ENCODE data around the gene SFMBT2. TPM values are rescaled to one million over a fixed set of nuclear protein-coding genes. Genes with fewer than 3 reads are reported as not detected.

Gene SFMBT2
- total and polyA plus RNA-seq, 10 of the 15 experiments (the other 5 are each of a cell fraction or from before 2014, with no cell fraction given), result 2.8 to 29.6 (median 15.1) TPM

- Histone ChIP-seq H3K9ac (ENCODE audit: control insufficient read depth, insufficient read depth, low read length) (no peak overlapping the region), H3K27me3 (replicated peaks in 1 of 2; ENCODE audit: control insufficient read depth in 2 of 2, insufficient read depth in 2 of 2, low read length in 1 of 2) (no peaks in the 10 kb centered on the region), H3K9me3 (replicated peaks; ENCODE audit: control insufficient read depth, insufficient read depth, low read length) (no peaks in the 10 kb centered on the region), H3K36me3 (ENCODE audit: control insufficient read depth in 2 of 2, insufficient read depth in 2 of 2, low read length in 1 of 2) (peaks cover 26 to 33% of the 10 kb centered on the region in 2 experiments; a peak in 3 of 4 replicates), H4K20me1 (ENCODE audit: control insufficient read depth, insufficient read depth) (no peaks in the 10 kb centered on the region), H3K79me2 (ENCODE audit: control insufficient read depth, insufficient read depth, low read length) (no peaks in the 10 kb centered on the region), H3K4me1 (ENCODE audit: control insufficient read depth, insufficient read depth, low read length) (no peaks in the 10 kb centered on the region), H3K4me2 (ENCODE audit: control insufficient read depth, insufficient read depth) (no peak overlapping the region), H3K27ac (ENCODE audit: control insufficient read depth, insufficient read depth) (no peak overlapping the region), H2AFZ (ENCODE audit: control insufficient read depth, low read depth, low read length) (no peak overlapping the region), H3K4me3 (no peak overlapping the region)
- RAD21 ChIA-PET (ENCODE audit: unreplicated experiment), result no interaction called here
- 92% methylated on average over 24 of the region's 24 CpGs for WGBS (ENCODE audit: insufficient coverage, insufficient replicate concordance, low lambda C conversion rate, missing lambda C conversion rate)
- intact Hi-C loops (cut with micrococcal nuclease; ENCODE audit: unreplicated experiment) (no loop called here), in situ Hi-C loops (cut with MboI) (no loop called here)
- no peak for DNase-seq (ENCODE audit: low read depth, low spot score)
- FAIRE-seq, result no peak
- no peak for ATAC-seq
- TF ChIP-seq RB1 (IDR thresholded peaks at IDR 0.05; ENCODE audit: borderline replicate concordance) (no peak), ZSCAN29 (IDR thresholded peaks at IDR 0.05) (no peak), MYB (IDR thresholded peaks at IDR 0.05; ENCODE audit: borderline replicate concordance, low read depth, low read length) (no peak), E2F8 (IDR thresholded peaks at IDR 0.05; ENCODE audit: low read depth, partially characterized antibody) (no peak), ZNF384 (IDR thresholded peaks at IDR 0.05; ENCODE audit: borderline replicate concordance, low read depth, low read length) (no peak), ZNF687 (IDR thresholded peaks at IDR 0.05) (no peak), SIX5 (IDR thresholded peaks at IDR 0.05; ENCODE audit: low read depth, low read length, severe bottlenecking) (no peak), IKZF1 (conservative IDR thresholded peaks at IDR 0.05) (no peak), JUND (IDR thresholded peaks at IDR 0.05; ENCODE audit: low read depth, low read length) (no peak), POLR2A (IDR thresholded peaks at IDR 0.05; ENCODE audit: low read depth, low read length) (no peak; the same call in 1 of the 2 replicates), ZNF622 (IDR thresholded peaks at IDR 0.05) (no peak), PML (IDR thresholded peaks at IDR 0.05; ENCODE audit: low read length) (no peak), TCF12 (IDR thresholded peaks at IDR 0.05; ENCODE audit: low read depth, low read length) (no peak), USF2 (IDR thresholded peaks at IDR 0.05; ENCODE audit: borderline replicate concordance, low read depth, low read length) (no peak), BHLHE40 (IDR thresholded peaks at IDR 0.05; ENCODE audit: borderline replicate concordance in 1 of 2, low read depth in 2 of 2, low read length in 1 of 2) (no peak), SRF (IDR thresholded peaks at IDR 0.05; ENCODE audit: low read depth in 2 of 2, low read length in 2 of 2) (no peak), DPF2 (IDR thresholded peaks at IDR 0.05) (no peak)
- CTCF ChIA-PET, result no interaction called here
- POLR2A ChIA-PET, result no interaction called here
- BruUV-seq (replicated peaks), result no TSS peak
- SMC1A ChIA-PET (ENCODE audit: uncharacterized antibody, unreplicated experiment), result interaction anchor here (1.0 kb wide), 1 partner anchor 246 kb away, joined by 3 read pairs; no protein-coding TSS in a partner anchor
Measured at GRCh38 chr10:7170626-7171322, 240.1 kb downstream of the SFMBT2 start.
